Measurements from ENCODE around the gene NR2F1-AS1. TPM values are rescaled to one million over a fixed set of nuclear protein-coding genes. Genes with fewer than 3 reads are reported as not detected.

NR2F1-AS1 gene
- total and polyA plus RNA-seq, 9 of the 15 experiments (the other 6 are each of a cell fraction or from before 2014, with no cell fraction given), result not detected

DNA sequence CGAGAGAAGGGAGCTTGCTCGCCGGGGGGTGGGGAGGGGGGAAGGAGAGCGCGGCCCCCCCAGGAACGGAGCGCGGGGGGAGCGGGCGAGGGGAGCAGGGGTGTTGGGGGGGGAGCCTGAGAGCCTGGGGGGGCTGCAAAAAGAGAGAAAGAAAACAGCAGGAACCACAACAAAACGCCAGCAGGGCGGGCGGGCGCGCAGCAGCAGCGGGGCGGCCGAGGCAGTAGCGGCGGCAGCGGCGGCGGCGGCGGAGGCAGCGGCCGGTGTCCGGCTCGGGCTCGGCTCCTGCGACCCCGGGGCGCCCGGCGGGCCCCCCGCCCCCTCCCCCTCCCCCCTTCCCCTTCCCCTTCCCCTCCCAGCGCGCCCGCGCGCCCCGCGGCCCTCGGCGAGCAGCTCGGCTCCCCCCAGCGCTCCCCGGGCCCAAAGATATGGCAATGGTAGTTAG is 3.6 kb upstream of the NR2F1-AS1 start:
- Histone ChIP-seq H3K4me2 (ENCODE audit: insufficient read depth, low read length) (no peak overlapping the region), H3K9ac (ENCODE audit: insufficient read depth in 1 of 2, low read depth in 2 of 2, low read length in 2 of 2) (no peak overlapping the region), H3K9me1 (ENCODE audit: control insufficient read depth, insufficient read depth, low read length) (no peaks in the 10 kb centered on the region), H3K79me2 (ENCODE audit: control insufficient read depth, insufficient read depth, low read length) (no peaks in the 10 kb centered on the region), H3K36me3 (ENCODE audit: control insufficient read depth, insufficient read depth, low read length) (no peaks in the 10 kb centered on the region), H2AFZ (ENCODE audit: low read depth, low read length) (no peak overlapping the region), H3K27ac (ENCODE audit: extremely low read depth, low read depth, low read length) (no peak overlapping the region), H4K20me1 (replicated peaks; ENCODE audit: control insufficient read depth, insufficient read depth, low read length) (no peaks in the 10 kb centered on the region), H3K4me1 (replicated peaks in 1 of 2; ENCODE audit: control insufficient read depth in 2 of 2, insufficient read depth in 2 of 2, low read length in 2 of 2) (peaks cover 0 to 14% of the 10 kb centered on the region in 2 experiments; a peak in 2 of 5 replicates), H3K27me3 (ENCODE audit: control insufficient read depth in 2 of 2, insufficient read depth in 2 of 2, low read length in 2 of 2) (peaks cover 0 to 12% of the 10 kb centered on the region in 2 experiments; a peak in 3 of 5 replicates), H3K9me3 (replicated peaks; ENCODE audit: control insufficient read depth, insufficient read depth, low read depth, low read length) (no peaks in the 10 kb centered on the region), H3K4me3 (no peak overlapping the region)
- WGBS (ENCODE audit: insufficient coverage, low coverage, missing lambda C conversion rate), result no CpG with 5 or more reads among the region's 48 CpGs
- ChIA-PET POLR2A (interaction anchor here (1.2 kb wide), 1 partner anchor 13 kb away, joined by 3 read pairs; no protein-coding TSS in a partner anchor), CTCF (ENCODE audit: low intra/inter-chr PET ratio) (no interaction called here)
- TF ChIP-seq POLR2AphosphoS2 (IDR thresholded peaks at IDR 0.05; ENCODE audit: low read length) (no peak), LARP7 (IDR thresholded peaks at IDR 0.05) (no peak), CBX8 (IDR thresholded peaks at IDR 0.05; ENCODE audit: borderline replicate concordance, extremely low read depth, low read depth, low read length, poor library complexity, severe bottlenecking) (no peak), ZNF12 (CRISPR knock-in tag; IDR thresholded peaks at IDR 0.05) (no peak), PHF8 (IDR thresholded peaks at IDR 0.05; ENCODE audit: borderline replicate concordance, low read length) (no peak), DEAF1 (CRISPR knock-in tag; IDR thresholded peaks at IDR 0.05) (no peak), TCF3 (CRISPR knock-in tag; IDR thresholded peaks at IDR 0.05) (no peak), ZNF561 (CRISPR knock-in tag; conservative IDR thresholded peaks at IDR 0.05) (no peak)
- intact Hi-C loops (cut with micrococcal nuclease) (loop anchor here (5.0 kb wide), 1 partner anchor 1153 kb away; no protein-coding TSS in a partner anchor), in situ Hi-C loops (cut with MboI) (loop anchor here (25.0 kb wide), 1 partner anchor 1153 kb away; no protein-coding TSS in a partner anchor)
- no TSS peak for BruUV-seq (replicated peaks)
- ATAC-seq (no peak), FAIRE-seq (no peak), DNase-seq (ENCODE audit: extremely low read depth in 1 of 4, low spot score in 3 of 4) (no peak)

All from K562 (cell line).